Calu3 (cell line): Measurements from ENCODE around the gene DGCR8. TPM values are rescaled to one million over a fixed set of nuclear protein-coding genes. Genes with fewer than 3 reads are reported as not detected.

ENCODE experiments used
- BruUV-seq: library from RNA; stranded (reverse); fragments of 400-500 nt; replicated peaks from 2 replicates; lab custom pipeline; 2021; lab: Mats Ljungman, UMichigan
- CTCF ChIA-PET: fragments of 300-600 bp; sonication (Branson Sonifier 250); formaldehyde crosslinking; loops from one replicate; lab custom pipeline; 2022; ENCODE audit warnings: antibody characterized with exemption; lab: Charles Lee
- DNase-seq: peaks from one replicate; pipeline ENCODE4 v3.0.0; 2022
- H3K27ac Mint-ChIP-seq: one replicate; pipeline ENCODE4 v1.8.0; 2022; ENCODE audit warnings: mixed read lengths; ENCODE audit not compliant: unreplicated experiment
- H3K27me3 Mint-ChIP-seq: one replicate; pipeline ENCODE4 v1.8.0; 2022; ENCODE audit warnings: mixed read lengths; ENCODE audit not compliant: unreplicated experiment
- H3K36me3 Mint-ChIP-seq: one replicate; pipeline ENCODE4 v1.8.0; 2022; ENCODE audit warnings: mild to moderate bottlenecking, moderate library complexity, mixed read lengths; ENCODE audit not compliant: insufficient read depth, unreplicated experiment
- H3K4me1 Mint-ChIP-seq: one replicate; pipeline ENCODE4 v1.8.0; 2022; ENCODE audit warnings: mild to moderate bottlenecking, low read depth, mixed read lengths; ENCODE audit not compliant: unreplicated experiment
- H3K4me3 Mint-ChIP-seq: one replicate; pipeline ENCODE4 v1.8.0; 2022; ENCODE audit warnings: mild to moderate bottlenecking, low read depth, moderate library complexity, mixed read lengths; ENCODE audit not compliant: unreplicated experiment
- H3K9me3 Mint-ChIP-seq: one replicate; pipeline ENCODE4 v1.8.0; 2022; ENCODE audit warnings: low read depth, mixed read lengths; ENCODE audit not compliant: unreplicated experiment
- CTCF ChIP-seq: fragments of 200-600 bp; IDR thresholded peaks from one replicate; pipeline ENCODE4 v1.8.0; 2022; ENCODE audit warnings: antibody characterized with exemption; ENCODE audit not compliant: unreplicated experiment
- intact Hi-C: fragments of 100-400 bp; cut with micrococcal nuclease; formaldehyde crosslinking; loops from one replicate; pipeline ENCODE4 v1.10.0; 2022; ENCODE audit not compliant: unreplicated experiment
- total RNA-seq: library from RNA; stranded (reverse); gene quantifications from 2 replicates; pipeline ENCODE4 v1.2.3, GENCODE V29; 2022

DGCR8 gene
- total RNA-seq, 1 experiment from 2014 or later = 54.7 TPM

GRCh38 chr22:20061481-20061861 is 18.6 kb upstream of the DGCR8 start:
- BruUV-seq = no TSS peak
- no peak overlapping the region for H3K4me3 Mint-ChIP-seq
- no peaks in the 10 kb centered on the region for H3K9me3 Mint-ChIP-seq
- TF ChIP-seq CTCF = no peak
- CTCF ChIA-PET = interaction anchor here (0.5 to 0.7 kb wide), 2 partner anchors 99 to 237 kb away, joined by 3 read pairs; no protein-coding TSS in a partner anchor
- no peak for DNase-seq
- no peak overlapping the region for H3K27ac Mint-ChIP-seq
- H3K27me3 Mint-ChIP-seq = no peaks in the 10 kb centered on the region
- H3K36me3 Mint-ChIP-seq = peaks cover 8% of the 10 kb centered on the region
- no peaks in the 10 kb centered on the region for H3K4me1 Mint-ChIP-seq
- intact Hi-C loops = no loop called here

- DNase-seq = no peak
- no peak overlapping the region for H3K4me3 Mint-ChIP-seq
- intact Hi-C loops = no loop called here
- no TSS peak for BruUV-seq
- CTCF ChIA-PET = interaction anchor here (0.6 kb wide), 1 partner anchor 12 kb away, joined by 5 read pairs; no protein-coding TSS in a partner anchor
- peaks cover 8% of the 10 kb centered on the region for H3K36me3 Mint-ChIP-seq
- H3K9me3 Mint-ChIP-seq = no peaks in the 10 kb centered on the region
- H3K4me1 Mint-ChIP-seq = no peaks in the 10 kb centered on the region
- no peak overlapping the region for H3K27ac Mint-ChIP-seq
- H3K27me3 Mint-ChIP-seq = no peaks in the 10 kb centered on the region
- TF ChIP-seq CTCF = no peak
Observed at GRCh38 chr22:20062043-20062765, 17.8 kb upstream of the DGCR8 start.

- no peak for TF ChIP-seq CTCF
- H3K4me3 Mint-ChIP-seq = no peak overlapping the region
- H3K27me3 Mint-ChIP-seq = no peaks in the 10 kb centered on the region
- H3K36me3 Mint-ChIP-seq = peaks cover 8% of the 10 kb centered on the region
- intact Hi-C loops = no loop called here
- CTCF ChIA-PET = no interaction called here
- no peaks in the 10 kb centered on the region for H3K9me3 Mint-ChIP-seq
- no TSS peak for BruUV-seq
- no peak overlapping the region for H3K27ac Mint-ChIP-seq
- no peaks in the 10 kb centered on the region for H3K4me1 Mint-ChIP-seq
- DNase-seq = no peak
Observed at GRCh38 chr22:20062766-20063083, 17.3 kb upstream of the DGCR8 start.

GRCh38 chr22:20063271-20064139 is 16.5 kb upstream of the DGCR8 start:
- TF ChIP-seq CTCF = no peak
- intact Hi-C loops = no loop called here
- no TSS peak for BruUV-seq
- CTCF ChIA-PET = no interaction called here
- no peak overlapping the region for H3K4me3 Mint-ChIP-seq
- no peaks in the 10 kb centered on the region for H3K4me1 Mint-ChIP-seq
- peaks cover 9% of the 10 kb centered on the region for H3K36me3 Mint-ChIP-seq
- H3K9me3 Mint-ChIP-seq = no peaks in the 10 kb centered on the region
- no peak for DNase-seq
- H3K27me3 Mint-ChIP-seq = no peaks in the 10 kb centered on the region
- H3K27ac Mint-ChIP-seq = no peak overlapping the region
